Stimulated activated CD8-positive, alpha-beta memory T cell treated with anti-CD3 and anti-CD28 coated beads, Interleukin-4, amount 100 ng/mL, for 4 hours (primary cell): ENCODE measurements around the gene PPP6R1.

Experiments
- DNase-seq, 2 donors: peaks; one replicate each; pipeline ENCODE4 v3.0.0-alpha.2; 2020; ENCODE audit warnings: low read depth in 2 of 2, low spot score in 1 of 2

The PPP6R1 gene

GRCh38 chr19:55283548-55284377, 24.9 kb upstream of the PPP6R1 start, which contains the start of gene BRSK1:
TSS of gene BRSK1 (plus strand) at chr19:55283997. CDS start at chr19:55284443, 446 bp downstream.
- DNase-seq = peak; percentile 10 to 46

GRCh38 chr19:55279770-55280643, 21.2 kb upstream of the PPP6R1 start, which contains the start of gene HSPBP1:
TSS of gene HSPBP1 (minus strand) at chr19:55280110. CDS start at chr19:55279608, 502 bp downstream.
- DNase-seq = peak; percentile 84 to 86

- no peak for DNase-seq
These were observed 20.5 kb upstream of the PPP6R1 start for GRCh38 chr19:55279340-55279739.

GRCh38 chr19:55278391-55279135, 19.7 kb upstream of the PPP6R1 start:
- DNase-seq = no peak

GRCh38 chr19:55277494-55277893, 18.7 kb upstream of the PPP6R1 start:
- DNase-seq = no peak

GRCh38 chr19:55276720-55277430, 18.1 kb upstream of the PPP6R1 start:
- DNase-seq = no peak

- no peak for DNase-seq
These were observed 17.3 kb upstream of the PPP6R1 start for GRCh38 chr19:55275851-55276719.

- DNase-seq = no peak
These were observed 15.3 kb upstream of the PPP6R1 start for GRCh38 chr19:55273978-55274707.

GRCh38 chr19:55272142-55272541, 13.3 kb upstream of the PPP6R1 start:
- DNase-seq = no peak

- no peak for DNase-seq
These were observed 11.5 kb upstream of the PPP6R1 start for GRCh38 chr19:55270172-55270942.

- no peak for DNase-seq
These were observed 10.5 kb upstream of the PPP6R1 start for GRCh38 chr19:55269299-55269698.

GRCh38 chr19:55266840-55267239, 8.0 kb upstream of the PPP6R1 start:
- DNase-seq = no peak

- DNase-seq = no peak
These were observed 7.6 kb upstream of the PPP6R1 start for GRCh38 chr19:55266404-55266803.

GRCh38 chr19:55265723-55266386, 7.0 kb upstream of the PPP6R1 start:
- no peak for DNase-seq

- no peak for DNase-seq
These were observed 6.4 kb upstream of the PPP6R1 start for GRCh38 chr19:55265173-55265572.

- no peak for DNase-seq
These were observed 5.7 kb upstream of the PPP6R1 start for GRCh38 chr19:55264531-55264930.

- DNase-seq = no peak
These were observed 3.5 kb upstream of the PPP6R1 start for GRCh38 chr19:55262359-55262758.
